CD4-positive, alpha-beta T cell treated with Interleukin-12 subunit alpha and Interleukin-12 subunit beta, for 1 hour (primary cell): Measurements from ENCODE around the gene BCL2.

ENCODE experiments used
- DNase-seq: peaks from one replicate; pipeline ENCODE4 v3.0.0-alpha.2; 2020

Gene BCL2

DNA sequence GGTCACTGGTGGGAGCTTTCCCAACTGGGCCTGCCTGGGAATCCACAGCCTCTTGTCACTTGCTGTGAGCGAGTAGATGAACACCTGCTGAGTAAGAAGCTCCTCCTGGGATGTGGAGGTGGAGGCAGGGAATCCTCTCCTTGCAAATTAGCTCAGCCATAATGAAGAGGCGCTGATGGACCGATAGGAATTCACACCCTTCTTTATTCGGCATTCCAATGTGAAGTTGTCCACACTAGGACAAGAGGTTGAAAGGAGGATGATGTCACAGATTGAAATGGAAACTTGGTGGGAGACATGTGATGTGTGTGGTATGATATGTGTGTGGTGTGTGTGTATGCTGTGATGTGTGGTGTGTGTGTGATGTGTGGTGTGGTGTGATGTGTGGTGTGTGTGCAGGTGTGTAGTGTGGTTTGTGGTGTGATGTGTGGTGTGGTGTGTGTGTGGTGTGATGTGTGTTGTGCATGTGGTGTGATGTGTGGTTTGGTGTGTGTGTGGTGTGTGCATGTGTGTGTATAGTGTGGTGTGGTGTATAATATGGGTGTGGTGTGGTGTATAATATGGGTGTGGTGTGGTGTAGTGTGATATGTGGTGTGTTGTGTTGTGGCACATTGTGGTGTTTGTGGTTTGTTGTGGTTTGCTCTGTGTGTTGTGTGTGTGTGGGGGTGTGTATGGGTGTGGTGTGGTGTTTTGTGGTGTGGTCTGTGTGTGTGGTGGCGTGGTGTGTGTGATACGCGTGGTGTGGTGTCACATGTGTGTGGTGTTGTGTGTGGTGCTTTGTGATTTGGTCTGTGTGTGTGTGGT, 216.4 kb downstream of the BCL2 start:
- no peak for DNase-seq

DNA sequence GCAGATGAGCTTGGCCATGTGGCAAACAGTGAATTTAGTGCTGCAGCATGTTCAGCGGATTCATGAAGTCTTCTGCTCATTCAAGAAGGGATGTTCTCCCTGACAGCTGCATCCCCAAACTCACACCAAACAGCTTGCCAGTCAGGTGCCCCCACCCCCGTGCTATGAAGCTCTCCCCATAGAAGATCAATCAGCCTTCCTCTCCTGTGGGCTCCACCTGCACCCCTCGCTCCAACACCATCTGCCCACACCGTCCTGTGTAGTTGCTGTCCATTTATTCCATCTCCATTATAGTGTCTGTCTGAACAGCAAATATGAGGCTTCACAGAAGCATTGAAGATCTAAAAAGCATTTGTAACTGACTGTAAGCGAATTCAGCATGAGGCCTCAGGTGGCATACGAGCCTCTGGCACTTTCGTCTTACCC, 218.9 kb downstream of the BCL2 start:
- no peak for DNase-seq

DNA sequence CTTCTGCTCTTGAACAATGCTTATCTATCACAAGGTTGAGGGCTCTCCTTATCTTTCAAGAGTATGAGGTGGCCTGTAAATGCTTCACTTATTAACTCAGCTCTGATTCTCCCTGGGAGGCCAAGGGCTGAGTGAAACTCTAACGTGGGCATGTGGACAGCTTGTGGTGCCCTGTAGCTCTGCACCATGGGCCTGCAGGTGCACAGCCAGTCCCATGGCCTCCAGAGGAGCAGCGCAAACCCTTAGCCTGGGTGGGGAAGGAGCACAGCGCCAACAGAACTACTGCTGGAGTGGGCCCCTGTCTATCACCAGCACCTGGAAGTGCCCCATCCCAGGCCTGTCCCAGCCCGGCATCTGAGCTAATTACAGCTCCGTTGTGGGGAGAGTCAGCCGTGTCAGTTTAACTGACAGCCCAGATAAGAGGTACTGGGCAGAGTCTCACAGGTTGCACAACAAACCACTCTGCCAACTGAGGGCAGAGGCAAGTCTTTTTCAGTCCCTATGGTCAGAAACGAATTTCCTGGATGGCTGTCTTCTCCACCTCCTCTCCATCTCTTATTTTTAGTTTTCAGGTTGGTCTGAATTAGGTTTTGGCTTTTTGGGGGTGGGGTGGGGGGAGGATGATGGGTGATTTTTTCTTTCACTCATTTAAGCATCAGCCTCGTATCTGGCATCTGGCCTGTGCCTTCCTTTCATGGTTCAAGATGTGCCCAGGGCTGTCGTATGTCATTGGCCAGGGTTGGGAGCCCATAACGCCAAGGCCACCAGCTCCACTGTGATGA, 219.5 kb downstream of the BCL2 start:
- DNase-seq, result no peak

DNA sequence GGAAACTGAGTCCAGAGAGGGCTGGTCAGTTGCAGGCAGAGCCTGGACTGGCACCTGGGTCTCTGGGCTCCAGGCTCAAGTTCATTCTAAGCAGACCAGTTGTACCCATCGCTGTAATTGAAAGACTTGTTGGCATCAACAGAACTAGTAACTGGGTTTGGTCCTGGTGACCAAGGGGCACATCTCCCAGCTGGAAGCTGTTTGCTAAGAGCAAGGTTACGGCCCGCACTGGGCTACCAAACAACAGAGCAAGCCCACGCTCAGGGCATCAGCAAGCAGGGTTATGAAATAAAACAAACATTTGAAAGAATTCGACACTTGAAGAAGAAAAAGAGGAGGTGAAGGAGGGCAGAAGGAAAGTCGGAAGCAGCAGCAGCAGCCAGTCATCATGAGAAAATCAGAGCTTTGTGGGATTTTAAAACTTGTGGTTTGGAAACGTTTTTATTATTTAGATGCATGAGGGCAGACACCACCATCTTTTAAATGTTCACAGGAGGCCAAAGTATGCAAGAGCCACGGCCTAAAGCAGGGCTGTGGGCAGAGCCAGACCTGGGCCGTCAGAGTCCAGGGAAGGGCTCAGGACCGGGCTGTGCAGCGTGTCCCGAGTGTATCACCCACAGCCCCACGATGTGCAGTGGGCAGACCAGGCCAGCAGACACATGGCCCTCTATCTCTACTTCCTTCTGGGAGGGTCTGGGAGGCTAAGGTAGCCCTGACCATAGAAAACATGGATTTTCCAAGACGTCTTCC, 220.3 kb downstream of the BCL2 start:
- no peak for DNase-seq

DNA sequence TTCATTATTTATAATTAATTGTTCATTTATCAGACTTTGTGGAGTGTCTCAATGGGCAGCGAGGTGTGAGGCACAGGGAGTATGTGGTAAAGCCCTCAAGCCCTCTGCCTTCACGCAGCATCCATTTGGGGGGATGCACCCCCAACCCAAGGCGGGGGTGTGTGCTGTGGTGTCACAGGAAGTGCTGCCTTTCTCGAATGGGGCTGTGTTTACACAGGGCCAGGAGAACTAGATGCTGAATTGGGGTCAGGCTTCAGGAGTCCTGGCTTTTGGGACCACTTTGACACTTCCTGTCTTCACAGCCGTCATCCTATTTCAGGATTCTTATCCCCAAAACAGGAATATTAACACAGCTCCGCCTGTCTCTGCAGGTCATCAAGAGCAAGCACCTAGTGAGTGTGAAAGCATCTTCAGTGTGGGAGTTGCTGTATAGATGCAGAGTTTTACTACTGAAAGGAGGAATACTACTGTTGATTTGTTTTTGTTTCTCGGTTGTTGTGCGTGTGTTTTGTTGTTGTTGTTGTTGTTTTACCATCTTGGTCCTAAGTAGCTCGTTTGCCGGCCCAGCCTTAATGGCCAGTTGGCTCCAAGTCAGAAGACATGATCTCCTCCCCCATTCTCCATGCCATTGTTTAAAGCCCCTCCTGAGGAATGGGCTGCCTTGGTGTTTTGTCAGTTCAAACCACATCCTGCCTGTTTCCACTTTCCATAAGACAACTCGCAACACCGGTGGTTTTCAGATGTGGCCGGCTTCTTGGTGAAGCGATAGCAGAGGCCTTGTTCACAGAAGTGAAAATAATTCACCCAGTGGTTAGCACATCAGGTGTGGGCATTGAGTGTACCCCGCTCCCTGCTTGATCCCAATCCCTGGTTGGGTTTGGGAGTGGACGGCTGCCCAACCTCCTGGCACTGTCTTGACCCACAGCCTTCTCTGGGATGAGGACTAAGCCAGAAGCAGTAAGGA, 221.3 kb downstream of the BCL2 start:
- DNase-seq, result peak; percentile 51

DNA sequence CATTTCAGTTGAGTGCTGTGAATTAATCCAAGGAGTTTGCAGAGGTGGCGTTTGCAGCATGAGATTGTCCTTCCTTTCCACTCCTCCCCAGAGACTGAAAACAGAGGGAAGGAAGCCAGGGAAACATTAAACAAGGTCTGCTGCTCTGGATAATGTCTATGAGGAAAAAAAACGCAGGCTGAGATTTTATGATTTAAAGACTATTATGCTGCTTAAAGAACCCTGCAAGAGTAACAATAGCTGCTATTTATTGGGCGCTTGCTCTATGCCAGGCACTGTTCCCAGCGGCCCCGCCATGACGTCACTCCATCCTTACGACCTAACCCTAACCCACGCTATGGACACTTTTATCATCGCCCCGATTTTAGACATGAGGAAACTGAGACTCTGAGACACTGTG, 222.4 kb downstream of the BCL2 start:
- DNase-seq, result no peak

DNA sequence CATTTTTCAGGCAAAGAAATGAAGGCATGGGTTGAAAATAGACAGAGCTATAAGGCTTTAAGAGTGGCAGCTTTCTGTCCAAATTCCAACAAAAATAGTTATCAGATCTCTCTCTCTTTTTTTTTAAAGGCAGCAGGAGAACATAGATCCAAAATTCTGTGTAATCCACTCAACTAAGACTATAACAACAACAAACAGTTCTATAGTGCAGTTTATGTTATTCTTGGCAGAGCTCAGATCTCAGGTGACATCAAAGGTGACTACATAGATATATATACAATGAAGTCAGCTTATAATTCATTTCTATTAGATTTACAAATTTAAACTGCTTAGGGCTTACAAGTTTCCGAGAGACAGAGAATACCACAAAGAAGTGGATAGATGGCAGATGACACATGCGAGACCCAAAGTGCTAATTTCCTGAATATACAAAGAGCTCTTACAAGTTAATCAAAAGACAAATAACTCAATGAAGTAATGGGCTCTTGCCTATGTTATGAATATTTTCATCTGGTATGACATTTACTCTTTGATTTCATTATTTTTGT, 223.2 kb downstream of the BCL2 start:
- DNase-seq, result no peak

DNA sequence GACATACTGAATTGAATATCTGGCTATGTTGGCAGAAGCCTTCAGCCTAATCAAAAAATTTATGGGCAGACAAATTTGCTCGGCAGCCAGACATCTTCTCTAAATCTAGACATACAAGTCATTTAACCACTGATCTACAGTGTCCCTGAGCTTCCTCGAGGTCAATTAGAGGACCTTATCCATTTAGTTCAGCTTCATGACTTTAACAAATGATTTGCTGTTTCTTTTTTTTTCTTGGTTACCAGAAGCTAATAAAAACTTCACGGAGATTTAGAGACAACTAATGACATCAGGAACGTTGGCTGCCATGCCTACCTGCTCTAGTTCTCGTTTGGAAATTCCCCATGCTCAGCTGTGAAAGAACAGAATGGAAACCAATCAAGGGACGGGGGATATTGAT, 223.8 kb downstream of the BCL2 start:
- no peak for DNase-seq

DNA sequence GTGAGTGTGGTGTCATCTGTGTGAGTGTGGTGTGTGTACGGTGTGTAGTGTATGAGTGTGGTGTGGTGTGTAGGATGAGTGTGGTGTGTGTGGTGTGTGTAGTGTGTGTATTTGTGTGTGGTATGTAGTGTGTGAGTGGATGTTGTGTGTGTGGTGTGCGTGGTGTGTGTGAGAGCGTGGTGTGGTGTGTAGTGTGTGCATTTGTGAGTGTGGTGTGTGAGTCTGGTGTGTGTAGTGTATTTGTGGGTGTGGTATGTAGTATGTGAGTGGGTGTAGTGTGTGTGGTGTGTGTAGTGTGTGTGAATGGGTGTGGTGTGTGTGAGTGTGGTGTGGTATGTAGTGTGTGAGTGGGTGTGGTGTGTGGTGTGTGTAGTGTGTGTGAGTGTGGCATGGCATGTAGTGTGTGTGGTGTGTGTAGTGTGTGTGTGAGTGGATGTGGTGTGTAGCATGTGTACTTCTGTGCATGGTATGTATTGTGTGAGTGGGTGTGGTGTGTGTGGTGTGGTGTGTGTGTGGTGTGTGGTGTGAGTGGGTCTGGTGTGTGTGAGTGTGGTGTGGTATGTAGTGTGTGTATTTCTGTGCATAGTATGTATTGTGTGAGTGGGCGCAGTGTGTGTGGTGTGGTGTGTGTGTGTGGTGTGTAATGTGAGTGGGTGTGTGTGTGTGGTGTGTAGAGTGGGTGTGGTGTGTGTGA, 227.8 kb downstream of the BCL2 start:
- DNase-seq, result no peak

DNA sequence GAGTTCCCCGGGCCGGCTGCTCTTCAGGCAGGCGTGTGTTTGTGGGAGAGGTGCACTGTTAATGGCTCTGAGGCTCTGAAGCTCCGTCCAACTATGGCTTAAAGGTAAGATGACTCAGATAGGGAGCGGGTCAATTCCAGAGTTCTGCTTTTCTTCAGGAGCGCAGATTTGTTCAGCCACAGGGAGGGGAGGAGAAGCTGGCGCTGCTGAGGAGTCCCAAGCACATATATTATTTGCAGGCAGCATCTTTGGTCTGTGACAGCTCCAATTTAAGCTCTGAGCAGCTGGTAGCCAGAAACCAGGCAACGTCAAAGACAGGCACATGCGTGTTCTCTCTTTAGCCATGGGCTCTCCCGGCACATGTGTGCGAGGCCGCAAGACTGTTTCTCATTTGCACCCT, 229.2 kb downstream of the BCL2 start:
- no peak for DNase-seq

DNA sequence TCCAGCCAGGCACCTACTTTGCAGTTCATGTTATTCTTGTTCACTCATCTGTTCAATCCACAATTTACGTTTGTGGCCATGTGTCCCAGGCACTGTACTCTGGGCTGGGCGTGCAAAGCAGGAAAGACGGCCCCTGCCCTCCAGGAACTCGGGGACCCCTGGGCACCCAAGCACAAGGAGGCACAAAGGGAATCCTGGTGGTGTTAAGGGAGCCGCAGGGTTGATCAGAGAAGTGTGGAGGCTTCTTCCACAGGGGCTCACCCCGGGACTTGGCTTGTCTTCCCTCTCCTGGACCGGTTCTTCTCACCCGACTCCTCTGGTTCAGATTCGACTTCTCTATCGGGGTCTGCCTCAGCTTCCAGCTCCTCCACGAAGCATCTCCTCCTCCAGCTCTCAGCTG, 230.5 kb downstream of the BCL2 start:
- DNase-seq, result no peak

DNA sequence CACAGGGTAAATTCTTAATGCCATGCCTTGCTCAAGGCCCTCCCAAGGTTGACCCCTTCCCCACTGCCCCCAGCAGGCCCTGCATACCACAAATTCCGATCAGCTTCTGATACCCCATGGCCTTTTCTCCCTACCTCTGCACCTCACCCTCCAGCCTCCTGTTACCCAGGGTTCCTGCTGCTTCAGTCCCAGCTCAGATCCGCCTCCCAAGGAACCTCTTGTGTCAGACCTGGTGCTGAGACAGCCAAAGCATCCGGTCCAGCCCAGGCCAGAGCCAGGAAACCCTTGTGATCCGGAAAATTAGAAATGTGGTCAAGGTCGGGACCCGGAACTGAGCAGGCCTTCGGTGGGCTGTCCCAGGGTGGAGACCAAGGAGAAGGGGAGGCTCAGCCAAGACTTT, 231.3 kb downstream of the BCL2 start:
- no peak for DNase-seq

DNA sequence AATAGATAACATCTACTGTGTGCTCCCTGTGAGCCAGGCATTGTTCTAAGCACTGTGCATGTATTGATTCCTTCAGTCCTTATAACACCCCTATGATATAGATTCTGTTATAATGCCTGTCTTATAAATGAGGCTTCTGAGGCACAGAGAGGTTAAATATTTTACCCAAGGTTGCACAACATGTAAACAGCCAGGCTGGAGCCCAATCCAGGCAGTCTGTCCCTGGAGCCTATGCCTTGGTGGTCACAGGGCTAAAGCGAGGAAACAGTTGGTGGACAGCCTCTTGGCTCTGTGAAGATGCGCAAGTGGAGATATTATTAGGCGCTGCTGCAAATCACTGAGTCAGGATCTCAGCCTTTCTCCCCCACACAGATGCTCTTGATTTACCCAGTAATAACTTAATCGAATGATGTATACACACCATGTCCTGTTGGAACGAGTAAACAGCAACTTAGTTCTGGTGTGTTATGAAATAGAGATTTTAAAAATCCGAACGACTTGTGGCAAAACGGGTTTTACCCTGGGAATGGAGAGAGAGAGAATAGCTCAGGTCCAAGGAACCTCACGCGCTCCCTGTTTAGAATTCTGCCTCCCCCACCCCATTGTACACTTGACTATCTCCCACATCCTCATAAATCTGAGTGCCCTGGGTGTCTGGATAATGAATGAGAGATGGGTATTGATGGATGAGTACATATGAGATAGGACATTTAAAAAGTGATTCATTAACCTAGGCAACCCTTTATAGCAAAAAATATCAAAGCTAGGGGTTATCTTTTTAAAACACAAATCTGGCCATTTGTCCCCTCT, 231.9 kb downstream of the BCL2 start:
- DNase-seq, result no peak

DNA sequence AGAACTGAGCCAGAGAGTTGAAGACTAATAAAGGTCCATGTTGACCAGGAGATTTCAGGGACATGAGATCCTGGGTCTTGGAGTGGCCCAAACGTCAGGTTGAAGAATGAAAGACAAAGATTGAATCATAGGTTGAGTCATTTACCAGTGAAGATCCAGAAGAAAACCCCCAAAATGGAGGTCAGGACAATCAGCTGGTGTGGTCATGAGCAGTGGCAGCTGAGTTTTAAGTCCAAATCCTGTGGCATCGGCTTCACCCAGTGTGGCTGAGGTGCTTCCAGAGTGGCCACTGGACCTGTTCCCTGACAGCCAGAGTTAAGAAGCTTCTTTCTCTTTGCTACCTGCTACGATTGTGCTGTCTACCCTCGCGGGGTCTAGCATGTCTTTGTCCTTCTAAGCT, 234.0 kb downstream of the BCL2 start:
- no peak for DNase-seq

DNA sequence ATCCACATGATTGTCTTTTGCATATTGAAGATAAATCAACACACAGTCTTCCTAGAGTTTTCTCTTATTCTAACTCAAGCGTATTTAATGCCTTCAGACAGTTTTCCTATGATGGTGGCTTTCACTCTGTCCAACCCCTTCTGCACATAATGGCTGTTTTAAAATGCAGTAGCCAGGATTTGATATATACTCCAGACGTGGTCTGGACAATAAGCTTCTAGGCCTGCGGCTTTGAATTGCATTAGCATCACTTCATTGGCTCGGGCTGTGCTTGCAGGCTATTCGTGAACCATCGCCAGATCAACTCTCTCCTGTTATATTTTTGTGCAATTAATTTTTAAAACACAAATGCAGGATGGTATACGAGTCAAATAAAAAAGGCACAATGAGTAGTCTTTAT, 235.3 kb downstream of the BCL2 start:
- DNase-seq, result no peak

DNA sequence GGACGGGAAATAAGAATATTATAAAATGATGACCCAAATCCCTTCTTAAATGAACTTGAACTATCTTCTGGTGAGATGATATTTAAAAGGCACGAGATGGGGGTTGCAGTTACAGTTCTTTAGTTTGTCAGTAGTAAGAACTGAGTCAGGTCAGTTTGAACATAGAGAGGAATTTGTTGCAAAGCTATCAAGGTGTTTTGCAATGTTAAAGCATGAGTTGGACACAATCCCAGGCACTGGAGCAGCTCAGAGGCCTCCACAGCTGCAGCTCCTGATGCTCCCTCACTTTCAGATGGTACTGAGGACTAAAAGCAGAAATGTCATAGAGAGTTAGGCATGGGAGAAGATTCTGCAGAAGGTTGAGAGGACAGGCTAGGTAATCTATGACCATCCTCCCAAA, 236.0 kb downstream of the BCL2 start:
- DNase-seq, result no peak

DNA sequence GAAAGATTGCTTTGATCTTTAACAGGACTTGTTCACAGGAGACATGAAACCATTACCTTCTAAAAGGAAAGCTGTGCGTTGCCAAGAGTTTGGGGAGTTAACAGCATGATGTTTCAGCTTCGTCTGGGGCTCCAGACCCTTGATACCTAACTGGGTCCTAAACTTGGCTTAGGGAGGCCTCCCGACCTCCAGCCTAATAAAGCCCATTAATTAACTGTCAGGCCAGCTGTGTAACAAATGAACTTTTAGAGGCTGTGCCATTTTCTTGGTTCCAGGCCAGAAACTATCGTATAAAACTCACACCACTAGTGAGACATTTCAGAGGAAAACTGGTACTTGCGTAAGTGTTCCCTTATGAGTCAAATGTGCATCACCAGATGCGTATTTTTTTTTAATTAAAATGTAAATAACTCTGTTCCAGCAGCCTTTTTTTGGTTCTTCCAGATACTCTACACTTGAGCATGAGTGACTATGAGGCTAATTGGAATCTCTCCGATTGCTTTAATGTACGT, 236.5 kb downstream of the BCL2 start:
- DNase-seq, result no peak

DNA sequence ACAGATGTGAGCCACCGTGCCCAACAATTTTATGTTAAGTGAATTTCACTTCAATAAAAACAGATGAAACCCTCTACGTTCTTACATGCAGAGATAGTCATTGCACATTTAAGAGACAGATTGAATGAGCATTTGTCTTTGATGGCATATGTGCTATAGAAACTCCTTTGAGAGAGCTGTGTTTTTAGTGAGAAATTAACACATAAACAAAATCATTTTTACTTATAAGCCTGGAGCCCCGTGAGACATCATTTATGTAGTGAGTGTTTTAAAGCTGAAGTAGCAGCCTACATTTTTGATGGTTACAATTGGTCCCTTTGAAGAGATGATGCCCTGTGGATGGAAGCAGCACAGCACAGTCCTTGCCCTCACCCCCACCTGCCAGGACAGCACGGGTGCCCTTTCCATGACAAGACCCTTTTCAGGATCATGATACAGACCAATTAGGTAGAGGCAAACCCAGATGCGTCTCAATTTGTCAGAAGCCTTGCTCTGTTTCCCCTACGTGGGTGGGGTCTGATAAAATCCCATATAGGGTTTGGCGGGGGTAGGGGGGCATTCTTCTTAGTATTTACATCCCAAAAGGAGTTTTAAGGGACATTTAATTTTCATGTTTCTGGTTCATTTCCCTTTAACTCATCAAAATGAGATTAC, 237.1 kb downstream of the BCL2 start:
- DNase-seq, result no peak

DNA sequence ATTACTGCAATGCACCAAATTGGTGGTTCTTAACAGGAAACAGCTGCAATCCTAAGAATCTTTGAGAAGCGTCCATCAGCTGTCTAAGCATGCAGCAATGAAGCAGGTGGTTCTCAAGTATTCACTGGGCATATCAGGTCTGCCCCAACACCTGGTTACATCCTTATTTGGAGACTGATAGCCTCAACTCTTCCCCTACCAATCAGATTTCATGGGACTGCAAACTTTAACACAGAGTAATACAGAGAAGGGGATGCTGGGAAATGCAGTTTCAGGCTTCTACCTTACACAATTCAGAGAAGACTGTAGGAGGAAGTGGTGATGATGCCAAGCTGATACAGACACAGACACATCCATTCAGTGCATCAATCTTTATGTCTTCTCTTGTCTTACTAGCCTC, 240.5 kb downstream of the BCL2 start:
- DNase-seq, result no peak

DNA sequence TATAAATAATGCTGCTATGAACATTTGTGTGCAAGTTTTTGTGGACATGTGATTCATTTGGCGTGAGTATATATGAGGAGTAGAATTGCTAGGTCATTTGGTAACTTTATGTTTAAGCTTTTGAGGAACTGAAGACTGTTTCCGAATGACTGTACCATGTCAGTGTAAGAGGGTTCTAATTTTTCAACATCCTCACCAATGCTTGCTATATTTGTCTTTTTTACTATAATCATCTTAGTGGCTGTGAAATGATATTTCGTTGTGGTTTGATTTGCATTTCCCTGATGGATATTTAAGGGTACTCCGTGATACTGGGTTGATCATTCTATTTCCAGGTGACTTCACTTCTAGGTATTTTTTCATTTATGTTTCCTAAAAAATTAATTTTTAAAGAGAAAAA, 241.1 kb downstream of the BCL2 start:
- no peak for DNase-seq
